MCF 10A (cell line): Measurements from ENCODE around the gene GRK3. TPM values are rescaled to one million over a fixed set of nuclear protein-coding genes. Genes with fewer than 3 reads are reported as not detected.

ENCODE experiments used
- BruUV-seq: library from RNA; stranded (reverse); fragments of 400-500 nt; replicated peaks from 2 replicates; lab custom pipeline; 2021; lab: Mats Ljungman, UMichigan
- CTCF ChIA-PET: fragments of 300-600 bp; sonication (Branson Sonifier 250); formaldehyde crosslinking; extraction: SDS; loops from one replicate; lab custom pipeline; 2021; ENCODE audit warnings: antibody characterized with exemption, inconsistent platforms; lab: Yijun Ruan, JAX
- POLR2A ChIA-PET: fragments of 300-600, 350-650 bp; sonication (Branson Sonifier 250); formaldehyde crosslinking; extraction: SDS; loops from one replicate; lab custom pipeline; 2020; ENCODE audit warnings: antibody characterized with exemption, inconsistent platforms; lab: Yijun Ruan, JAX
- DNase-seq: peaks from one replicate; pipeline ENCODE4 v3.0.0-alpha.2; 2018; ENCODE audit not compliant: unreplicated experiment
- H3K27ac Mint-ChIP-seq: one replicate; pipeline ENCODE4 v1.8.0; 2022; ENCODE audit warnings: mild to moderate bottlenecking, low read depth, mixed read lengths; ENCODE audit not compliant: unreplicated experiment
- H3K27me3 Mint-ChIP-seq: one replicate; pipeline ENCODE4 v1.8.0; 2022; ENCODE audit warnings: mixed read lengths; ENCODE audit not compliant: insufficient read depth, unreplicated experiment
- H3K36me3 Mint-ChIP-seq: one replicate; pipeline ENCODE4 v1.8.0; 2022; ENCODE audit warnings: mild to moderate bottlenecking, moderate library complexity, mixed read lengths; ENCODE audit not compliant: insufficient read depth, unreplicated experiment
- H3K4me1 Mint-ChIP-seq: one replicate; pipeline ENCODE4 v1.8.0; 2022; ENCODE audit warnings: mixed read lengths; ENCODE audit not compliant: insufficient read depth, unreplicated experiment
- H3K4me3 Mint-ChIP-seq: one replicate; pipeline ENCODE4 v1.8.0; 2022; ENCODE audit warnings: mild to moderate bottlenecking, moderate library complexity, mixed read lengths; ENCODE audit not compliant: unreplicated experiment
- H3K9me3 Mint-ChIP-seq: one replicate; pipeline ENCODE4 v1.8.0; 2022; ENCODE audit warnings: mixed read lengths; ENCODE audit not compliant: unreplicated experiment
- intact Hi-C: fragments of 100-400 bp; cut with micrococcal nuclease; formaldehyde crosslinking; loops from 2 replicates; pipeline ENCODE4 v1.14.1; 2022
- total RNA-seq: library from RNA; stranded (reverse); gene quantifications from 2 replicates; pipeline ENCODE4 v1.2.3, GENCODE V29; 2022
- TF ChIP-seq, protein P1 (sequence below): fragments of 200-600 bp; IDR thresholded peaks from one replicate; pipeline ENCODE4 v1.8.0; 2022; ENCODE audit warnings: antibody characterized with exemption, mild to moderate bottlenecking; ENCODE audit not compliant: unreplicated experiment

The GRK3 gene
- total RNA-seq, 1 experiment from 2014 or later = 7.9 TPM

GRCh38 chr22:25553131-25553530 is 11.3 kb upstream of the GRK3 start:
- Mint-ChIP-seq H3K27ac (no peak overlapping the region), H3K9me3 (no peaks in the 10 kb centered on the region), H3K36me3 (peaks cover 5% of the 10 kb centered on the region), H3K4me1 (peaks cover 6% of the 10 kb centered on the region), H3K4me3 (no peak overlapping the region), H3K27me3 (no peaks in the 10 kb centered on the region)
- CTCF ChIA-PET = interaction anchor here (1.9 to 2.0 kb wide), 2 partner anchors 149 to 220 kb away, joined by 5 to 6 read pairs; no protein-coding TSS in a partner anchor
- intact Hi-C loops = no loop called here
- DNase-seq = no peak
- BruUV-seq = no TSS peak
- POLR2A ChIA-PET = interaction anchor here (0.9 to 1.9 kb wide), 3 partner anchors 11 to 17 kb away, joined by 5 to 9 read pairs (median 8); partner anchors contain the start of gene GRK3
- TF ChIP-seq, protein P1, sequence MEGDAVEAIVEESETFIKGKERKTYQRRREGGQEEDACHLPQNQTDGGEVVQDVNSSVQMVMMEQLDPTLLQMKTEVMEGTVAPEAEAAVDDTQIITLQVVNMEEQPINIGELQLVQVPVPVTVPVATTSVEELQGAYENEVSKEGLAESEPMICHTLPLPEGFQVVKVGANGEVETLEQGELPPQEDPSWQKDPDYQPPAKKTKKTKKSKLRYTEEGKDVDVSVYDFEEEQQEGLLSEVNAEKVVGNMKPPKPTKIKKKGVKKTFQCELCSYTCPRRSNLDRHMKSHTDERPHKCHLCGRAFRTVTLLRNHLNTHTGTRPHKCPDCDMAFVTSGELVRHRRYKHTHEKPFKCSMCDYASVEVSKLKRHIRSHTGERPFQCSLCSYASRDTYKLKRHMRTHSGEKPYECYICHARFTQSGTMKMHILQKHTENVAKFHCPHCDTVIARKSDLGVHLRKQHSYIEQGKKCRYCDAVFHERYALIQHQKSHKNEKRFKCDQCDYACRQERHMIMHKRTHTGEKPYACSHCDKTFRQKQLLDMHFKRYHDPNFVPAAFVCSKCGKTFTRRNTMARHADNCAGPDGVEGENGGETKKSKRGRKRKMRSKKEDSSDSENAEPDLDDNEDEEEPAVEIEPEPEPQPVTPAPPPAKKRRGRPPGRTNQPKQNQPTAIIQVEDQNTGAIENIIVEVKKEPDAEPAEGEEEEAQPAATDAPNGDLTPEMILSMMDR = no peak

DNA sequence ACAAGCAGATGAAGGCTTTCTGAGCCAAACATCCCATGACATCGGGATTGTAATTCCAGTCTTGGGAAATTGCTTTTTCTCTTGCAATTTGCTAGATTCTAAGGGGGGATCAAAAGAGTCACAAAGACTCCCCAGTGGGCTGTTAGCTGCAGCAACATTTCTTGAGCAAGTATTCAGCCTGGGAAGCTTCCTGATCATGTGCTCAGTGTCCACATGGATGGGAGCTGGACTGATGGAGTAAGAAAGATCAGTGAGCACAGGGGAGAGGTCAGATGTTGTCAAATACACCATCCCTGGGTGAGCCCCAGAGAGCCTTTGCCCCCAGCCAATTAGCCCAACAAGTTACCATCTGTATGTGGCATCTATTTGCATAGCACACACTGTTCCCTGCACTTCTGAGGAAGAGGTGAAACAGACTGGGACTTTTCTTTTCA is 10.2 kb upstream of the GRK3 start:
- Mint-ChIP-seq H3K27ac (no peak overlapping the region), H3K4me3 (no peak overlapping the region), H3K4me1 (peaks cover 6% of the 10 kb centered on the region), H3K27me3 (no peaks in the 10 kb centered on the region), H3K9me3 (no peaks in the 10 kb centered on the region), H3K36me3 (peaks cover 5% of the 10 kb centered on the region)
- POLR2A ChIA-PET = interaction anchor here (1.7 kb wide), 1 partner anchor 10 kb away, joined by 9 read pairs; no protein-coding TSS in a partner anchor
- TF ChIP-seq, protein P1 = no peak
- CTCF ChIA-PET = interaction anchor here (1.4 to 2.0 kb wide), 3 partner anchors 9 to 219 kb away, joined by 3 to 6 read pairs (median 5); no protein-coding TSS in a partner anchor
- intact Hi-C loops = no loop called here
- DNase-seq = no peak
- no TSS peak for BruUV-seq

GRCh38 chr22:25554689-25555088 is 9.8 kb upstream of the GRK3 start:
- H3K4me1 Mint-ChIP-seq = peaks cover 6% of the 10 kb centered on the region
- intact Hi-C loops = no loop called here
- DNase-seq = no peak
- ChIA-PET POLR2A (interaction anchor here (1.7 kb wide), 1 partner anchor 9 kb away, joined by 9 read pairs; no protein-coding TSS in a partner anchor), CTCF (interaction anchor here (1.4 to 2.0 kb wide), 3 partner anchors 9 to 218 kb away, joined by 3 to 6 read pairs (median 5); no protein-coding TSS in a partner anchor)
- no peak overlapping the region for H3K27ac Mint-ChIP-seq
- no peaks in the 10 kb centered on the region for H3K9me3 Mint-ChIP-seq
- peaks cover 5% of the 10 kb centered on the region for H3K36me3 Mint-ChIP-seq
- no peaks in the 10 kb centered on the region for H3K27me3 Mint-ChIP-seq
- no peak overlapping the region for H3K4me3 Mint-ChIP-seq
- TF ChIP-seq, protein P1 = no peak
- BruUV-seq = no TSS peak

GRCh38 chr22:25555586-25555985 is 8.9 kb upstream of the GRK3 start:
- no TSS peak for BruUV-seq
- Mint-ChIP-seq H3K27me3 (no peaks in the 10 kb centered on the region), H3K27ac (no peak overlapping the region), H3K36me3 (peaks cover 5% of the 10 kb centered on the region), H3K4me1 (peaks cover 6% of the 10 kb centered on the region), H3K9me3 (no peaks in the 10 kb centered on the region), H3K4me3 (no peak overlapping the region)
- ChIA-PET CTCF (interaction anchor here (1.4 kb wide), 1 partner anchor 8 kb away, joined by 3 read pairs; no protein-coding TSS in a partner anchor), POLR2A (no interaction called here)
- TF ChIP-seq, protein P1 = no peak
- intact Hi-C loops = no loop called here
- no peak for DNase-seq
